HEK293 (cell line): ENCODE results near the gene IL21.

Source experiments
- CTCF ChIA-PET: fragments of 350-600 bp; formaldehyde crosslinking; extraction: SDS; loops from one replicate; lab custom pipeline; 2021; ENCODE audit warnings: antibody characterized with exemption; lab: Yijun Ruan, JAX
- POLR2A ChIA-PET: fragments of 300-600 bp; formaldehyde crosslinking; extraction: SDS; loops from one replicate; lab custom pipeline; 2020; ENCODE audit warnings: antibody characterized with exemption, inconsistent platforms; lab: Yijun Ruan, JAX
- H3K27ac ChIP-seq: fragments of 200-500 bp; sonication (Bioruptor generic); 2 replicates; pipeline ENCODE4 v1.5.1; 2014; ENCODE audit warnings: low read depth, low read length, control low read depth, inconsistent platforms; ENCODE audit errors: extremely low read depth
- H3K36me3 ChIP-seq, 2 experiments: fragments of 200-500 bp in 1 of 2; sonication (Bioruptor generic) in 1 of 2; 1 replicate in 1 of 2; 2 replicates in 1 of 2; pipeline ENCODE4 v1.5.1; 2014 to 2017; ENCODE audit warnings: inconsistent platforms in 2 of 2, low read length in 2 of 2; ENCODE audit not compliant: control insufficient read depth in 2 of 2, insufficient read depth in 1 of 2
- H3K4me1 ChIP-seq: fragments of 200-500 bp; sonication (Bioruptor generic); 2 replicates; pipeline ENCODE4 v1.5.1; 2014; ENCODE audit warnings: mild to moderate bottlenecking, low read length, inconsistent platforms; ENCODE audit not compliant: control insufficient read depth, insufficient read depth
- H3K4me3 ChIP-seq: 2 replicates; pipeline ENCODE4 v1.5.1; 2011; ENCODE audit warnings: low read depth, mild to moderate bottlenecking, control low read depth, low read length, moderate library complexity
- H3K9me3 ChIP-seq: fragments of 200-500 bp; sonication (Bioruptor generic); 2 replicates; pipeline ENCODE4 v1.5.1; 2014; ENCODE audit warnings: low read depth, low read length, inconsistent platforms; ENCODE audit not compliant: control insufficient read depth, insufficient read depth
- HOXD13 ChIP-seq: sonication (generic); formaldehyde crosslinking; IDR thresholded peaks from 2 replicates; pipeline ENCODE4 v1.8.0; 2022; ENCODE audit warnings: missing genetic modification reagents, borderline replicate concordance
- SCRT2 ChIP-seq: fragments of 450-650 bp; formaldehyde crosslinking; IDR thresholded peaks from 2 replicates; pipeline ENCODE4 v1.5.1; 2016; ENCODE audit warnings: missing biosample characterization, missing genetic modification characterization
- TSHZ1 ChIP-seq: fragments of 450-650 bp; formaldehyde crosslinking; IDR thresholded peaks from 2 replicates; pipeline ENCODE4 v1.5.1; 2016; ENCODE audit warnings: missing biosample characterization, missing genetic modification characterization, borderline replicate concordance
- ZBTB21 ChIP-seq: fragments of 450-650 bp; formaldehyde crosslinking; IDR thresholded peaks from 2 replicates; pipeline ENCODE4 v1.5.1; 2017; ENCODE audit warnings: missing biosample characterization, missing genetic modification characterization
- ZBTB6 ChIP-seq: fragments of 450-650 bp; formaldehyde crosslinking; IDR thresholded peaks from 2 replicates; pipeline ENCODE4 v1.5.1; 2017; ENCODE audit warnings: missing biosample characterization, missing genetic modification characterization
- ZBTB8A ChIP-seq: fragments of 450-650 bp; formaldehyde crosslinking; IDR thresholded peaks from 2 replicates; pipeline ENCODE4 v1.5.1; 2016; ENCODE audit warnings: missing biosample characterization, missing genetic modification characterization
- ZFP69B ChIP-seq: fragments of 450-650 bp; formaldehyde crosslinking; IDR thresholded peaks from 2 replicates; pipeline ENCODE4 v1.5.1; 2016; ENCODE audit warnings: missing biosample characterization, missing genetic modification characterization
- ZNF112 ChIP-seq: fragments of 450-650 bp; formaldehyde crosslinking; IDR thresholded peaks from 2 replicates; pipeline ENCODE4 v1.5.0; 2017; ENCODE audit warnings: missing biosample characterization, missing genetic modification characterization
- ZNF169 ChIP-seq: fragments of 450-650 bp; formaldehyde crosslinking; IDR thresholded peaks from 2 replicates; pipeline ENCODE4 v1.5.1; 2016; ENCODE audit warnings: missing biosample characterization, missing genetic modification characterization
- ZNF2 ChIP-seq: fragments of 450-650 bp; formaldehyde crosslinking; IDR thresholded peaks from 2 replicates; pipeline ENCODE4 v1.5.1; 2016; ENCODE audit warnings: missing biosample characterization, missing genetic modification characterization
- ZNF426 ChIP-seq: fragments of 450-650 bp; formaldehyde crosslinking; IDR thresholded peaks from 2 replicates; pipeline ENCODE4 v1.5.1; 2017; ENCODE audit warnings: missing biosample characterization, missing genetic modification characterization, mild to moderate bottlenecking, inconsistent platforms, moderate library complexity
- ZNF513 ChIP-seq: fragments of 450-650 bp; IDR thresholded peaks from 2 replicates; pipeline ENCODE4 v1.5.1; 2018; ENCODE audit warnings: missing biosample characterization, missing genetic modification characterization
- ZNF530 ChIP-seq: fragments of 450-650 bp; formaldehyde crosslinking; IDR thresholded peaks from 2 replicates; pipeline ENCODE4 v1.5.1; 2016; ENCODE audit warnings: low read depth, missing biosample characterization, missing genetic modification characterization
- ZNF747 ChIP-seq: fragments of 450-650 bp; formaldehyde crosslinking; IDR thresholded peaks from 2 replicates; pipeline ENCODE4 v1.5.1; 2016; ENCODE audit warnings: missing biosample characterization, missing genetic modification characterization
- ZNF776 ChIP-seq: fragments of 450-650 bp; formaldehyde crosslinking; IDR thresholded peaks from 2 replicates; pipeline ENCODE4 v1.5.0; 2017; ENCODE audit warnings: missing biosample characterization, missing genetic modification characterization, borderline replicate concordance
- TF ChIP-seq, protein P1 (sequence below): fragments of 450-650 bp; formaldehyde crosslinking; IDR thresholded peaks from 2 replicates; pipeline ENCODE4 v1.5.1; 2017; ENCODE audit warnings: missing biosample characterization, missing genetic modification characterization
- TF ChIP-seq, protein P2 (sequence below): fragments of 450-650 bp; formaldehyde crosslinking; IDR thresholded peaks from 2 replicates; pipeline ENCODE4 v1.5.1; 2016; ENCODE audit warnings: missing biosample characterization, missing genetic modification characterization
- TF ChIP-seq, protein P3 (sequence below): fragments of 450-650 bp; formaldehyde crosslinking; IDR thresholded peaks from 2 replicates; pipeline ENCODE4 v1.5.1; 2016; ENCODE audit warnings: missing biosample characterization, missing genetic modification characterization
- TF ChIP-seq, protein P4 (sequence below): IDR thresholded peaks from 2 replicates; pipeline ENCODE4 v1.6.1; 2011; ENCODE audit warnings: mild to moderate bottlenecking, low read depth, low read length, borderline replicate concordance

Gene IL21

DNA sequence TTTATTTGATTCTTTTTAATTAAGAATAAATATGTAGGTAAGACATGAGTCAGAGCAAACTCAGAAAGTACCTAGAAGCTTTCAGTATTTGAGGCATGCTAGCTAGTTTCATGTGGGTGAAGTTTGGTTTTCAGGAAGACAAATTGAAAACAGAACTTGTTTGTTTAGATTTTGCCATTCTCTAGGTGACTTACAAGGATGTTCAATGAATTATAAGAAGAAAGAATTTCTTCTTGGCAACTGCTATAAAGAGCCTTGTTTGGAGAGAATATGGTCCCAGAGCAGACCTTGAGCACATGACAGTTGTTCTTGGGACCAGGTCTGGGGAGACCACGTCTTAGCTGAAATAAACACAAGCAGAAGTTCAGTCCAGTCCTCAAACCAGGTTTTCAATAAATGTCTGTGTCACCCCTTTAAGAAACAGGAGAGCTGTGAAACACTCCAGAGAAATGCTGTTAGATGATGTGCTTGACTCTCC is 38.0 kb upstream of the IL21 start:
- Histone ChIP-seq H3K36me3 (no peaks in the 10 kb centered on the region), H3K4me3 (no peak overlapping the region), H3K9me3 (no peaks in the 10 kb centered on the region), H3K27ac (no peak overlapping the region), H3K4me1 (no peaks in the 10 kb centered on the region)
- ChIA-PET CTCF (no interaction called here), POLR2A (no interaction called here)
- TF ChIP-seq SCRT2 (tag by site-specific recombination) (no peak), HOXD13 (CRISPR knock-in tag) (no peak), ZNF426 (no peak), ZBTB21 (tag by site-specific recombination) (no peak), ZNF530 (tag by site-specific recombination) (no peak), ZNF776 (tag by site-specific recombination) (no peak), ZBTB8A (tag by site-specific recombination) (no peak)
- TF ChIP-seq, protein P1, sequence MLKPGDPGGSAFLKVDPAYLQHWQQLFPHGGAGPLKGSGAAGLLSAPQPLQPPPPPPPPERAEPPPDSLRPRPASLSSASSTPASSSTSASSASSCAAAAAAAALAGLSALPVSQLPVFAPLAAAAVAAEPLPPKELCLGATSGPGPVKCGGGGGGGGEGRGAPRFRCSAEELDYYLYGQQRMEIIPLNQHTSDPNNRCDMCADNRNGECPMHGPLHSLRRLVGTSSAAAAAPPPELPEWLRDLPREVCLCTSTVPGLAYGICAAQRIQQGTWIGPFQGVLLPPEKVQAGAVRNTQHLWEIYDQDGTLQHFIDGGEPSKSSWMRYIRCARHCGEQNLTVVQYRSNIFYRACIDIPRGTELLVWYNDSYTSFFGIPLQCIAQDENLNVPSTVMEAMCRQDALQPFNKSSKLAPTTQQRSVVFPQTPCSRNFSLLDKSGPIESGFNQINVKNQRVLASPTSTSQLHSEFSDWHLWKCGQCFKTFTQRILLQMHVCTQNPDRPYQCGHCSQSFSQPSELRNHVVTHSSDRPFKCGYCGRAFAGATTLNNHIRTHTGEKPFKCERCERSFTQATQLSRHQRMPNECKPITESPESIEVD (tag by site-specific recombination) = no peak

- TF ChIP-seq ZFP69B (tag by site-specific recombination) (no peak), ZNF513 (no peak), TSHZ1 (no peak), ZNF776 (tag by site-specific recombination) (no peak), ZBTB6 (tag by site-specific recombination) (no peak), ZNF747 (tag by site-specific recombination) (no peak), ZNF169 (tag by site-specific recombination) (no peak), ZNF2 (tag by site-specific recombination) (no peak), ZBTB8A (tag by site-specific recombination) (no peak), ZNF112 (tag by site-specific recombination) (no peak)
- TF ChIP-seq, protein P2, sequence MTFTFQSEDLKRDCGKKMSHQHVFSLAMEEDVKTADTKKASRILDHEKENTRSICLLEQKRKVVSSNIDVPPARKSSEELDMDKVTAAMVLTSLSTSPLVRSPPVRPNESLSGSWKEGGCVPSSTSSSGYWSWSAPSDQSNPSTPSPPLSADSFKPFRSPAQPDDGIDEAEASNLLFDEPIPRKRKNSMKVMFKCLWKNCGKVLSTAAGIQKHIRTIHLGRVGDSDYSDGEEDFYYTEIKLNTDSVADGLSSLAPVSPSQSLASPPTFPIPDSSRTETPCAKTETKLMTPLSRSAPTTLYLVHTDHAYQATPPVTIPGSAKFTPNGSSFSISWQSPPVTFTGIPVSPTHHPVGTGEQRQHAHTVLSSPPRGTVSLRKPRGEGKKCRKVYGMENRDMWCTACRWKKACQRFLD (tag by site-specific recombination) = no peak
- TF ChIP-seq, protein P3, sequence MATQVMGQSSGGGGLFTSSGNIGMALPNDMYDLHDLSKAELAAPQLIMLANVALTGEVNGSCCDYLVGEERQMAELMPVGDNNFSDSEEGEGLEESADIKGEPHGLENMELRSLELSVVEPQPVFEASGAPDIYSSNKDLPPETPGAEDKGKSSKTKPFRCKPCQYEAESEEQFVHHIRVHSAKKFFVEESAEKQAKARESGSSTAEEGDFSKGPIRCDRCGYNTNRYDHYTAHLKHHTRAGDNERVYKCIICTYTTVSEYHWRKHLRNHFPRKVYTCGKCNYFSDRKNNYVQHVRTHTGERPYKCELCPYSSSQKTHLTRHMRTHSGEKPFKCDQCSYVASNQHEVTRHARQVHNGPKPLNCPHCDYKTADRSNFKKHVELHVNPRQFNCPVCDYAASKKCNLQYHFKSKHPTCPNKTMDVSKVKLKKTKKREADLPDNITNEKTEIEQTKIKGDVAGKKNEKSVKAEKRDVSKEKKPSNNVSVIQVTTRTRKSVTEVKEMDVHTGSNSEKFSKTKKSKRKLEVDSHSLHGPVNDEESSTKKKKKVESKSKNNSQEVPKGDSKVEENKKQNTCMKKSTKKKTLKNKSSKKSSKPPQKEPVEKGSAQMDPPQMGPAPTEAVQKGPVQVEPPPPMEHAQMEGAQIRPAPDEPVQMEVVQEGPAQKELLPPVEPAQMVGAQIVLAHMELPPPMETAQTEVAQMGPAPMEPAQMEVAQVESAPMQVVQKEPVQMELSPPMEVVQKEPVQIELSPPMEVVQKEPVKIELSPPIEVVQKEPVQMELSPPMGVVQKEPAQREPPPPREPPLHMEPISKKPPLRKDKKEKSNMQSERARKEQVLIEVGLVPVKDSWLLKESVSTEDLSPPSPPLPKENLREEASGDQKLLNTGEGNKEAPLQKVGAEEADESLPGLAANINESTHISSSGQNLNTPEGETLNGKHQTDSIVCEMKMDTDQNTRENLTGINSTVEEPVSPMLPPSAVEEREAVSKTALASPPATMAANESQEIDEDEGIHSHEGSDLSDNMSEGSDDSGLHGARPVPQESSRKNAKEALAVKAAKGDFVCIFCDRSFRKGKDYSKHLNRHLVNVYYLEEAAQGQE = no peak
- TF ChIP-seq, protein P4, sequence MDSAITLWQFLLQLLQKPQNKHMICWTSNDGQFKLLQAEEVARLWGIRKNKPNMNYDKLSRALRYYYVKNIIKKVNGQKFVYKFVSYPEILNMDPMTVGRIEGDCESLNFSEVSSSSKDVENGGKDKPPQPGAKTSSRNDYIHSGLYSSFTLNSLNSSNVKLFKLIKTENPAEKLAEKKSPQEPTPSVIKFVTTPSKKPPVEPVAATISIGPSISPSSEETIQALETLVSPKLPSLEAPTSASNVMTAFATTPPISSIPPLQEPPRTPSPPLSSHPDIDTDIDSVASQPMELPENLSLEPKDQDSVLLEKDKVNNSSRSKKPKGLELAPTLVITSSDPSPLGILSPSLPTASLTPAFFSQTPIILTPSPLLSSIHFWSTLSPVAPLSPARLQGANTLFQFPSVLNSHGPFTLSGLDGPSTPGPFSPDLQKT = no peak
- H3K4me1 ChIP-seq = no peaks in the 10 kb centered on the region
- no peaks in the 10 kb centered on the region for H3K9me3 ChIP-seq
- POLR2A ChIA-PET = no interaction called here
- no peaks in the 10 kb centered on the region for H3K36me3 ChIP-seq
- CTCF ChIA-PET = no interaction called here
- no peak overlapping the region for H3K4me3 ChIP-seq
- no peak overlapping the region for H3K27ac ChIP-seq
Observed at GRCh38 chr4:122658377-122658776, 37.5 kb upstream of the IL21 start.
